Ishikawa (cell line): Measurements from ENCODE around the gene SPN.

Experiments
- CEBPB ChIP-seq: IDR thresholded peaks from 2 replicates; pipeline ENCODE4 v1.6.1; 2012
- CREB1 ChIP-seq: IDR thresholded peaks from 2 replicates; pipeline ENCODE4 v1.6.1; 2012; ENCODE audit warnings: low read depth
- EGR1 ChIP-seq: IDR thresholded peaks from 2 replicates; pipeline ENCODE4 v1.6.1; 2012
- EP300 ChIP-seq: IDR thresholded peaks from 2 replicates; pipeline ENCODE4 v1.6.1; 2012; ENCODE audit warnings: borderline replicate concordance
- FOXM1 ChIP-seq: IDR thresholded peaks from 2 replicates; pipeline ENCODE4 v1.6.1; 2012; ENCODE audit warnings: low read depth, borderline replicate concordance
- NFIC ChIP-seq: IDR thresholded peaks from 2 replicates; pipeline ENCODE4 v1.6.1; 2012
- RAD21 ChIP-seq: IDR thresholded peaks from 2 replicates; pipeline ENCODE4 v1.6.1; 2012; ENCODE audit warnings: low read depth
- TAF1 ChIP-seq: IDR thresholded peaks from 2 replicates; pipeline ENCODE4 v1.6.1; 2012; ENCODE audit warnings: low read depth, mild to moderate bottlenecking
- TCF12 ChIP-seq: IDR thresholded peaks from 2 replicates; pipeline ENCODE4 v1.6.1; 2012; ENCODE audit warnings: low read depth
- TEAD4 ChIP-seq: IDR thresholded peaks from 2 replicates; pipeline ENCODE4 v1.6.1; 2012
- YY1 ChIP-seq: IDR thresholded peaks from 2 replicates; pipeline ENCODE4 v1.6.1; 2012; ENCODE audit warnings: low read depth
- ZBTB7A ChIP-seq: IDR thresholded peaks from 2 replicates; pipeline ENCODE4 v1.6.1; 2012; ENCODE audit warnings: low read depth
- TF ChIP-seq, protein P1 (sequence below): IDR thresholded peaks from 2 replicates; pipeline ENCODE4 v1.6.1; 2012; ENCODE audit warnings: low read depth, mild to moderate bottlenecking
- TF ChIP-seq, protein P2 (sequence below): IDR thresholded peaks from 2 replicates; pipeline ENCODE4 v1.6.1; 2012
- TF ChIP-seq, protein P3 (sequence below): IDR thresholded peaks from 2 replicates; pipeline ENCODE4 v1.6.1; 2012

The SPN gene

DNA sequence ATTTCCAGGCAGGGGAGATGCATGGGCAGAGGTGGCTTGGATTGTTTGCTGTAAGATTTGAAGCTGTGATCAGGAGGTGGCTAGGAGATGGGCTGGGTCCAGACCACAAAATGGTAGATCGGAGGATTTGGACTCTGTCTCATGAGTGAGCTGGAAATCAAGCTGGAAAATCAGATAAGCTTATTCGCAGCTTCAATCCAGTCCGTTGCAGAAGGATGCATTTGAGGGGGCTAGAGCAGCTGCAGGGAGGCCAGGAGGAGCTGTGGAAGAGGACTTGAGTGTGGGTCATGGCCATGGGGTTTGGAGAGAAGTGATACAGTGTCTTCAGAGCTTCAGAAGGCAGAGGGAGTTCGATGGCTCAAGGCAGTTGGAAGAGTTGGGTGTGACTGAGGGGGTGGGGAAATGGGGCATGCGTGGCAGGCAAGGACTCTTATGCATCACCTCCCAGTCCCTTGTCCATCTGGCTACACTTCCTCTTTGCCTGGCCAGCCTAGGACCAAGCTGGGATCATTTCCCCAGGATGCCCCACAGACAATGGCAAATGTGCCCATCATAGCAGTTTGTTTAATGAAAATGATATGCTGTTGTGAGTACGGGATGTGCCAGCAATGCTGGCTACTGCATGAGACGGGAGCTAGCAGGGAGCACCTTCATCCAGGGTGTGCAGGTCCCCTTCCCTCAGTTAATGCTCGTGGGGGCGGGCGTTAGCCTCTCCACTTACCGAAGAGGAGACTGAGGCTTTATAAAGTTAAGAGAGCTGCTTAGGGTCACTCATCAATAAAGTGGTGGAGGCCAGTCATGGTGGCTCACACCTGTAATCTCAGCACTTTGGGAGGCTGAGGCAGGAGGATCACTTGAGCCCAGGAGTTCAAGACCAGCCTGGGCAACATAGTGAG lies 36.5 kb downstream of the SPN start:
- TF ChIP-seq TEAD4: no peak
- TF ChIP-seq YY1: no peak
- no peak for TF ChIP-seq ZBTB7A
- TF ChIP-seq RAD21: no peak
- TF ChIP-seq, protein P1, sequence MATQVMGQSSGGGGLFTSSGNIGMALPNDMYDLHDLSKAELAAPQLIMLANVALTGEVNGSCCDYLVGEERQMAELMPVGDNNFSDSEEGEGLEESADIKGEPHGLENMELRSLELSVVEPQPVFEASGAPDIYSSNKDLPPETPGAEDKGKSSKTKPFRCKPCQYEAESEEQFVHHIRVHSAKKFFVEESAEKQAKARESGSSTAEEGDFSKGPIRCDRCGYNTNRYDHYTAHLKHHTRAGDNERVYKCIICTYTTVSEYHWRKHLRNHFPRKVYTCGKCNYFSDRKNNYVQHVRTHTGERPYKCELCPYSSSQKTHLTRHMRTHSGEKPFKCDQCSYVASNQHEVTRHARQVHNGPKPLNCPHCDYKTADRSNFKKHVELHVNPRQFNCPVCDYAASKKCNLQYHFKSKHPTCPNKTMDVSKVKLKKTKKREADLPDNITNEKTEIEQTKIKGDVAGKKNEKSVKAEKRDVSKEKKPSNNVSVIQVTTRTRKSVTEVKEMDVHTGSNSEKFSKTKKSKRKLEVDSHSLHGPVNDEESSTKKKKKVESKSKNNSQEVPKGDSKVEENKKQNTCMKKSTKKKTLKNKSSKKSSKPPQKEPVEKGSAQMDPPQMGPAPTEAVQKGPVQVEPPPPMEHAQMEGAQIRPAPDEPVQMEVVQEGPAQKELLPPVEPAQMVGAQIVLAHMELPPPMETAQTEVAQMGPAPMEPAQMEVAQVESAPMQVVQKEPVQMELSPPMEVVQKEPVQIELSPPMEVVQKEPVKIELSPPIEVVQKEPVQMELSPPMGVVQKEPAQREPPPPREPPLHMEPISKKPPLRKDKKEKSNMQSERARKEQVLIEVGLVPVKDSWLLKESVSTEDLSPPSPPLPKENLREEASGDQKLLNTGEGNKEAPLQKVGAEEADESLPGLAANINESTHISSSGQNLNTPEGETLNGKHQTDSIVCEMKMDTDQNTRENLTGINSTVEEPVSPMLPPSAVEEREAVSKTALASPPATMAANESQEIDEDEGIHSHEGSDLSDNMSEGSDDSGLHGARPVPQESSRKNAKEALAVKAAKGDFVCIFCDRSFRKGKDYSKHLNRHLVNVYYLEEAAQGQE: no peak
- TF ChIP-seq, protein P2, sequence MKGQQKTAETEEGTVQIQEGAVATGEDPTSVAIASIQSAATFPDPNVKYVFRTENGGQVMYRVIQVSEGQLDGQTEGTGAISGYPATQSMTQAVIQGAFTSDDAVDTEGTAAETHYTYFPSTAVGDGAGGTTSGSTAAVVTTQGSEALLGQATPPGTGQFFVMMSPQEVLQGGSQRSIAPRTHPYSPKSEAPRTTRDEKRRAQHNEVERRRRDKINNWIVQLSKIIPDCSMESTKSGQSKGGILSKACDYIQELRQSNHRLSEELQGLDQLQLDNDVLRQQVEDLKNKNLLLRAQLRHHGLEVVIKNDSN: no peak
- TF ChIP-seq FOXM1: no peak
- TF ChIP-seq TCF12: no peak
- TF ChIP-seq, protein P3, sequence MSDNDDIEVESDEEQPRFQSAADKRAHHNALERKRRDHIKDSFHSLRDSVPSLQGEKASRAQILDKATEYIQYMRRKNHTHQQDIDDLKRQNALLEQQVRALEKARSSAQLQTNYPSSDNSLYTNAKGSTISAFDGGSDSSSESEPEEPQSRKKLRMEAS: no peak
- no peak for TF ChIP-seq EGR1
- no peak for TF ChIP-seq EP300
- TF ChIP-seq TAF1: no peak
- TF ChIP-seq CEBPB: no peak
- no peak for TF ChIP-seq NFIC

DNA sequence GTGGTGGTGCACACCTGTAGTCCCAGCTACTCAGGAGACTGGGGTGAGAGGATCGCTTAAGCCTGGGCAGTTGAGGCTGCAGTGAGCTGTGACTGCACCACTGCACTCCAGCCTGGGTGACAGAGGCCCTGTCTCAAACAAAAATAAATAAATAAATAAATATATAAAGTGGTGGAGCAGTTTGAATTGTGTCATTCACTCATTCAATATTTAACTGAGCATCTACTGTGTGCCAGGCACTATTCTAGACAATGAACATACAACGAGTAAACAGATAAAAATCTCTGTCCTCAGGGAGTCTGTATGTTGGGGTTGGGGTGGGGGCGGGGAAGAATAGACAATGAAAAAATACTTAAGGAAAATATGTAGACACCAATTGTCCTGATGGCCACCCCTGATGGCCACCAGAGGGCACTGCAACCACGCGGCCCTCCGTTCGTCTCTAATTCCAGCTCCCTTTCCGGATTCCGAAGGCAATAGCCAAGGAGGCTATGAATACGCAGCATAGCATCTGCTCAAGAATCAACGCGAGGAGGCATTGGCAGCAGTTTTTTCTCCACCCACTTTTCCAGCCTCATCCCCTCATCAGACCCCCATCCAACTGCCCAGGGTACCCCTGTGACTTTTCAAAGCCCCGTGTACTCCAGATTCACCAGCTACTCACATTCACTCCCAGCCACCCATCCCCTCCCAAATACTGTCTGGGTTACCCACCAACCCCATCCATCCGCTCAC lies 37.4 kb downstream of the SPN start:
- TF ChIP-seq TEAD4: peak; percentile 70
- no peak for TF ChIP-seq CREB1
- TF ChIP-seq, protein P3: peak; percentile 49; the same call in 1 of the 2 replicates
- peak; percentile 90 for TF ChIP-seq RAD21

DNA sequence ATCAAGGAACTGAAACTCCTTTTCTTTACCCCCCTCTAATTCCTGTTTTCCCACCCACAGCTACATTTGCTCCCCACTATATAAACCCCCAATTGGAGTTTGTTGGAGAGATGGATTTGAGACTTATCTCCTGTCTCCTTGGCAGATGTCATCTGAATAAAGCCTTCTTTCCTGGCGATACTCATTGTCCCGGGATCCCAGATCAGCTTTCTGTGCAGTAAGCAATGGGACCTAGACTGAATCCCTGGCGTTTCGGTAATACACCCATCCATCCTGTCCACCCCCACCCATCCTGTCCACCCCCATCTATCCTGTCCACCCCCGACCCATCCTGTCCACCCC lies 38.1 kb downstream of the SPN start:
- no peak for TF ChIP-seq YY1
- no peak for TF ChIP-seq NFIC
- TF ChIP-seq, protein P2: no peak
- no peak for TF ChIP-seq CEBPB
- TF ChIP-seq ZBTB7A: no peak
- no peak for TF ChIP-seq TEAD4
- no peak for TF ChIP-seq EGR1
- TF ChIP-seq, protein P3: no peak
- TF ChIP-seq TAF1: no peak
- TF ChIP-seq CREB1: no peak
- TF ChIP-seq TCF12: no peak
- no peak for TF ChIP-seq RAD21
- no peak for TF ChIP-seq FOXM1
- TF ChIP-seq EP300: no peak
- TF ChIP-seq, protein P1: no peak

DNA sequence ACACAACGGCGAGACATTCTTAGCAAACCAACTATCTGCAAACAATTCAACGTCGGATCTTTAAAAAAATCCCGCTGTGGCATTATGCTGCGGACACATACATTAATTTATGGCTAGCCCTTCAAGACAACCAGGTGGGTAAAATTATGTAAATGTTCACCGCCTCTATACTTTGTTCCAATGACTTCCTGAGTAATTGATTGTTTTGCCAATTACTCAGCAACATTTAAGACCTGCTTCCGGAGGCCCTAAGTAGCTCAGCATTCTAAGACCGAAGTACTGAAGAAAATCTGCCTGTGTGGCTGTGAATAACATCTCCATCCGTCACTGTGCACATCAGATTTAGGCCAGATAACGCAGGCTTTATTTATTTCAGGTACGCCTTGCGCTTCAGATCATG lies 39.2 kb downstream of the SPN start:
- no peak for TF ChIP-seq NFIC
- TF ChIP-seq, protein P2: no peak
- no peak for TF ChIP-seq YY1
- TF ChIP-seq TAF1: no peak
- no peak for TF ChIP-seq FOXM1
- no peak for TF ChIP-seq CEBPB
- no peak for TF ChIP-seq TCF12
- TF ChIP-seq ZBTB7A: no peak
- TF ChIP-seq, protein P1: no peak
- TF ChIP-seq EP300: no peak
- no peak for TF ChIP-seq EGR1
